GM19468 (cell line): ENCODE results near the gene AKIP1.

Experiments used
- ATAC-seq: cut with Tn5 transposase; IDR thresholded peaks from one replicate; pipeline ENCODE4 v1.9.1; 2021; ENCODE audit warnings: mild to moderate bottlenecking, moderate library complexity, moderate number of reproducible peaks; ENCODE audit not compliant: unreplicated experiment; ENCODE audit errors: extremely low read depth

Gene AKIP1

GRCh38 chr11:8956860-8957259 is 45.9 kb downstream of the AKIP1 start:
- no peak for ATAC-seq

- no peak for ATAC-seq
Observed at GRCh38 chr11:8959546-8960166, 48.7 kb downstream of the AKIP1 start.

GRCh38 chr11:8961401-8961800 is 50.4 kb downstream of the AKIP1 start:
- ATAC-seq = no peak

GRCh38 chr11:8962841-8963240 is 51.9 kb downstream of the AKIP1 start:
- no peak for ATAC-seq

GRCh38 chr11:8963569-8964323 is 52.8 kb downstream of the AKIP1 start:
- peak; percentile 50 for ATAC-seq

GRCh38 chr11:8964324-8965320 is 53.6 kb downstream of the AKIP1 start, which contains the start of gene TMEM9B:
Gene TMEM9B (minus strand): TSS chr11:8964442. CDS start chr11:8964313, 129 bp downstream.
- ATAC-seq = peak; percentile 84

GRCh38 chr11:8967184-8967583 is 56.2 kb downstream of the AKIP1 start:
- ATAC-seq = no peak
